Measurements from ENCODE around the gene KCNT1.

KCNT1 gene

DNA sequence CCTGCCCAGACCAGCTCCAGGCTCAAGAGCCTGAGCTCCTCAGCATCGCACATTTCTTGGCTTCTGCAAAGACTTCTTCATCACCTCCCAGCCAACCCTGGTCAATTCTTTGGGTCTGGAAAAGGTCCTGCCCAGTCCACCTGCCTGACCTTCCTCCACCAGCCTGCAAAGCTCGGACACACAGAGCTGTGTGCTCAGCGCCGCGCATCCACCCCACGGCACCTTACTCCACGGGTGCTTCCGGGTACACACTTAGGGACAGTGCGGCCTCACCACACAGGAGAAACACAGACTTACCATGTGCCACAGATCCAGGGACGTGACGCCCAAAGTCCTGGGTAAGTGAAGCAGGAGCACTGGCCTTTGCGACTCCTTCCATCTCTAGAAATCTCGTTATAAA is 97.3 kb downstream of the KCNT1 start:
- no peak for DNase-seq (ENCODE audit: low spot score)

DNA sequence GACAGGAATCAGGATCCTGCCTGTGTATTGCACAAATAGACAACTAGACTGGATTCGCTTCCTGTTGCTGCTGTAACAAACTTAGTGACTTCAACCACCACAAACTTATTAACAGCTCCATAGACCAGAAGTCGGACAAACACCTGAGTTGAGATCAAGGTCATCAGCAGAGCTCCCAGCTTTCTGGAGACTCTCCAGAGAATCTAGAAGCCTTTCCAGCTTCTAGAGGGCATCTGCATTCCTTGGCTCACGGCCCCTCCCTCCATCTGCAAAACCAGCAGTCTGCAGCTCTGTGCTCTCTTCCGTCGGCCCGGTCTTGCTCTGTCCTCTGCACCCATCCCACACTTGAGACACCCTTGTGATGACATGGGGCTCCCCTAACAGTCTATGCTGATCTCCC is 99.1 kb downstream of the KCNT1 start:
- no peak for DNase-seq (ENCODE audit: low spot score)

GRCh38 chr9:135802876-135803419 is 101.0 kb downstream of the KCNT1 start:
- DNase-seq (ENCODE audit: low spot score), result no peak

DNA sequence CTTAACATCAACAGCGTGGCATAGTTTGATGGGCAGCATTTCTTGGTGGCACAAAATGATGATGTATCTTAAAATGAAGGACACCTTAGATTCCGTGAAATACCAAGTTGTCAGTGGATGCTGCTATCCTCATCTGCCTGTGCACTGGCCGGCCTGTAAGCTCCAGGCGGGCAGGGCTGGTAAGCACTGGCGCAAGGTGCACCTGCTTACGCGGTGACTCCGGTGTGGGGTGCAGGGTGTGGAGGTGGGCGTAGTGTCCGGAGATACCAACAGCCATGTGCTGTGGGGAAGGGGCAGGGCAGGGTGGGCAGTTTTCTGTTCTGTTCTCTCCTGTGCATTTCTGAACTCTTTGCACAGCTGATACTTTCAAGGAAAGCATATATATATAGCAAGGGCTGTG is 101.5 kb downstream of the KCNT1 start:
- DNase-seq (ENCODE audit: low spot score), result no peak

DNA sequence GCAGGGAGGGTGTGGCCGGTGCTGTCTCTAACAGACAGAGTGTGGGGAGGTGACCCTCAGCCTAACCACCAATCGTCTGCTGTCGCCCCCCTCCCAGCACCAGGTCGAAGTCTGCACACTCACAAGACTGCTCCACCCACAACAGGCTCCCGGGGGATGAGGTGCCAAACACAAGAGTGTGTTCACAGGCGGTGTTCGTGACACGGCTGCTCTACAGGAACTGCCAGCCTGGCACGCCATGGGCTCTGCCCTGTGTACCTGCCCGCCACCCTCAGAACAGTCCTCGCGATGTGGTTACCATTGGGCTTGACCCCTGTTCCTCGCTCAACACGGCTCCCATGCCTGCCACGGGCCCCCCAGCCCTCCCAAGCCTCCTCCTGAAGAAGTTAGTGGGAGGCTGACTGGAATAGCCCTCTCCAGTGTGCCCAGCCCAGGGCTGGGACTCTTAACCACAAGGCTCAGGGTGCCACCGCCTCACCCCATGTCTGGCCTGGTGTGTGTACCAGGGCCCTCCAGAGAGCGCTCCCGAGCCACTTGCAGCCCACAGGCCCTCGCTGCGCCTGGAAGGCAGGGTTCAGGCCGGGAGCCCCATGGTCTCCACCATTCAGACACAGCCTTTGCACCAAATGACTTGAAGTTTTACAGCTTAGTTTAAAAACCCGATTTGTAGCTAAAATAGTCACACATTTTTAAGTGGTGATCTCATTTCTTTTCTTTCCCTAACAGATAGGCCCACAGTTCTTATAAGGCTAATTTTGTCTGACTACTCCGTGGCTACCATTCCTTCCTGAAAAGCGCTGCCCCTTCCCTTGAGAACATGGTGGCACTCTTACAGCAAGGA is 102.8 kb downstream of the KCNT1 start:
- DNase-seq (ENCODE audit: low spot score), result no peak

DNA sequence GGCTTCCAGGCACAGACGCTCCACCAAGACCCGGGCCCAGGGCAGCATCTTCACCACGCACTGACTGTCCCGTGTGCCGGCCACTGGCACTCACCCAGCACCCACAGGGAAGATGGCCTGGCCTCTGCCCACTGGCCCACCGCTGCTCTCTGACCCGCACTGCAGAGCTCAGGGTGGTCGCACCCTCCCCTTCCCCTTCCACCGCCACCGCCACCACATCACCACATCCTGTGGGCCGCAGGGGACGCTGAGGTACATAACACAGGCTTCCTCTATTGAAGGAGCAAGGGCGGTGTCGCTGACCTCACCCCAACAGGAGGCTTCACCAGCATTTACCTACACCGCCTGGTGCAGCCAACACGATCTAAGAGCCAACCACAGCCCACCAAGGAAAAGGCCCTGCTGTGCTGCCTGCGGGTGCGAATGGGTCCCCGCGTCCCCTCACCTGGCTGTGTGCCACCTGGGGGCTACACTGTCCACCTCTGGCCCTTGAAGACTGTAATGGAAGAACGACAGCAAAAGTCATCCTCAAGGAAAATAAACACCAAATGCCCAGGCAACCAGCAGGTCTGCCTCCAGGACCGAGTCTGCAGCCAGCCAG is 103.5 kb downstream of the KCNT1 start:
- DNase-seq (ENCODE audit: low spot score), result no peak

DNA sequence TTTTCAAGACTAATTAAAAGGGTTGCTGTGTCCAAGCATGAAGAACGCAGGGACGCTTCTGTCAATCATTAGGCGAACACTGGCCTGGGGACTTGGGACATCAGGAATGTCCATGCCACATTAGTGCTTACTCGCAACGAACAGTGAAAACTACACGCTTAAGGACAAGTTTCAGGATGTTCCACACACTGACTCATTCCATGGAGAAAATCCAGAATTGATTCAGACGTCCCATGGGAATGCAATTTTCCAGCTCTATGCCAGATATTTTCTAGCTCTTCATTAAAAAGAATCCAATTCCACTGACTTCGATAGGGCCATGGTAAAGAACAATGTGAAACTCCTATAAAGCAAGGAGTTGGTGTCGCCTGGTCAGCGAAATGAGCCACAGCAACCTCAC is 107.2 kb downstream of the KCNT1 start:
- no peak for DNase-seq (ENCODE audit: low spot score)

- DNase-seq (ENCODE audit: low spot score), result no peak
Measured at GRCh38 chr9:135810806-135811575, 109.0 kb downstream of the KCNT1 start.

DNA sequence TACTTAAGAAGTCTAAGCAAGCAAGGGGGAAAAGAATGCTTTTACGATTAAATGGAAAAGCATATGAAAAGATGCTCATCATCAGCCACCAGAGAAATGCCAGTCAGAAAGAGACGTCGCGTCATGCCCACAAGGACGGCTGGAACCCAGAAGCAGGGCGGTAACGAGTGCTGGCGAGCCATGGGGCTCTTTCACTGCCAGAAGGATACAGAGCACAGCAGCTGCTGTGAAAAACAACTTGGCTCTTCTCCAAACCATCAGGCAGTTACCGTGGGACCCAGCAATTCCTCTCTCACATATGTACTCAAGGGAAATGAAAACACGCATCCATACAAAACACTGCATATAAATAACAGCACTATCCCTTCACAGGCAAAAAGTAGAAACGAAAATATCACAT is 109.8 kb downstream of the KCNT1 start:
- DNase-seq (ENCODE audit: low spot score), result no peak

DNA sequence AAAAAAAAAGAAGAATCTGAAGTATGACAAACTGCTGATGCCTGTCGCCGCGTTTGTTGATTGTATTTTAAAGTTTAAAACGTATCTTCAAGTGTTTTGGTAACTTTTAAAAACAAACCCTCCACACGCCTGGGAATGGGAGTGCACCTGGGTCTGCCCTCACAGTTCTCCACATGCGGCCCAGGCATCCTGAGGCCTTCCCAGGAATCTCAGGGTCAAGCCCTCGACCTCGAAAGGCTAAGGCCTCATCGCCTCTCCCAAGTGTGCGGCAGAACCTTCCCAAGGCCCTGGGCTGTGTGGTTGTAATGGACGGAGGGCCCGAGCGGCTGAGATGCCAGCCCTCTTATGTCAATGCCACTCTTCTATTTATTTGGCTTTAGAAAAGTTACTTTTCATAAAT is 111.0 kb downstream of the KCNT1 start:
- DNase-seq (ENCODE audit: low spot score), result no peak

- DNase-seq (ENCODE audit: low spot score), result no peak
Measured at GRCh38 chr9:135813671-135814290, 111.8 kb downstream of the KCNT1 start.

DNA sequence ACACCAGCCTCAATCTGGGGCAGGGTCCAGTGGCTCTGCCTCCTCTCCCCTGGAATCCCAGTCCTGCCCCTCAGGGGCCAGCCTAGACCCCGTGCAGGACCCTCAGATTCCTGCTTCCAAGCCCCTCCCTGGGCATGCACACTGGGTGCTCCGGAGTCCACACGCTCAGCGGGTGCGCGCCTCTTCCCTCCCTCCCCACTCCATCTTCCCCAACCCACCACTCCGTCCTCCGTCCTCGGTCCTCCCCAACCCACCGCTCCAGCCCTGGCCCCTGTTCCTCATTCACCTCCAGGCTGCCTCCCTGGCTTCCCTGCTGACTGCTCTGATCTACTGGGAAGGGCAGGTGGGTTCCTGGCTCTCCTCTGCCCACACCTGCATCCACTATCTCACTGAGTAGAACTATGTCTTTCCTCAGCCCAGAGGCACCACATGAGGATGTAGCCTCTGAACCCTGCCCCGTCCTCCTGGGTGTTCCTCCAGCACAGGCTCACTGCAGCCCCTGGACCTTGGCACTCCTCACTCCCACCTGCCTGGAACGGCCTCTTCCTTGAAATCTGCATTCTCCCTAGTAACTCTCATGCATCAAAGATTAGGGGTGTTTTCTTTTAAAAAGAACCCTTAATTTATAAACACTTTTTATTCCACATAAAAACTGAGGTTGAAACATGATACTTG is 112.6 kb downstream of the KCNT1 start:
- DNase-seq (ENCODE audit: low spot score), result no peak

DNA sequence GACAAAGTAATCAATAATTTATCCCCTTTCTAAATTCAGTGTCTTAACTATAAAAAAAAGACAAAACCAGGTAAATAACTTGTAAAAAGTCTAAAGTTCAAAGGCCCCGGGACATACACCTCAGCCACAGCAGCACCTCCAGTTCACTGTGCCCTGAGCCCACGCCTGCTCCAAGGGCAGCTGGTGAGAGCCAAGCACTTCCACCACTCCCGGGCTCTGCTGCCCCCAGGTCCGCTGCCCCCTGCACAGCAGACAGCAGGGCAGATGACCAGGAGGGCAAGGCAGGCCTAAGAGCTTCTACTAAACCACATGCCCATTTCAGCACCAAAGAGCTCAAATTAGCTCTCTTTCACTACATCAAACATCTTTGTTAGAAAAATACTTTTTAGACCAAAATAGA is 113.4 kb downstream of the KCNT1 start:
- no peak for DNase-seq (ENCODE audit: low spot score)

DNA sequence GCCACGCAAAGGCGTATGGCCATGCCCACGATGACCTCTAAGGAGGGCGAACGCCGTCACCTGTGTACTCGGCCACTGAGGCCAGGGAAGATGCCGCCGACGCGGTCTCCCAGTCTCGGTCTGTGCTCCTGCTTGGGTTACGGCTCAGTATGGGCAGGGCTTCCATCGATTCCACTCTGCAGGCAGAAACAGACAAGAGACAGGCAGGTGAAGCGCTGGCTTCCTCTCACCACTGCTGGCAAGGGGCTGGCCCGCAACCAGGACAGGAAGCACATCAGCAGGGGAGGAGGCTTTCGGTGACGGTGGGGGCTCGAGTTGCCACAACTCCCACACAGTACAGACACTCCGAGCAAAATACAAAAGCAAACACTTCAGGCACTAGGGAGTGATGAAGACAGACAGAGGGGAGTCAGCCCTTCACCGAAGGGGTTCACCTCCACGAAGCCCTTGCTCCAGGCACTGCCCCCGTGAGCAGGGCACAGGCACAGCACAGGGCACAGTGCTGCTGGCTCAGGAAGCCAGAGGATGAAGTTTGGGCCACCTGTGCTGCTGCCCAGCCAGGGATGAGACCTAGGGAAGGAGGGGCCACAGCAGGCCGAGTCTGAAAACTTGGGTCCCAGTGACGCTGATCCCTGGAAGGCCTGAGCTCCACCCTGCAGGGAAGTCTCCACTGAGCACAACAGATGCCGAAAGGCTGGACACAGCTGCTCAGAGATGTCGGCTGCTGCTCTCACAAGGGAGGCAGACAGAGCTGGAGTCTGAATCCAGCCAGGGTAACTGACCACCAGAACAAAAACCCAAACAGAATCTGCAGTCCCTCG is 114.1 kb downstream of the KCNT1 start:
- no peak for DNase-seq (ENCODE audit: low spot score)

- no peak for DNase-seq (ENCODE audit: low spot score)
Measured at GRCh38 chr9:135816651-135816970, 114.6 kb downstream of the KCNT1 start.

DNA sequence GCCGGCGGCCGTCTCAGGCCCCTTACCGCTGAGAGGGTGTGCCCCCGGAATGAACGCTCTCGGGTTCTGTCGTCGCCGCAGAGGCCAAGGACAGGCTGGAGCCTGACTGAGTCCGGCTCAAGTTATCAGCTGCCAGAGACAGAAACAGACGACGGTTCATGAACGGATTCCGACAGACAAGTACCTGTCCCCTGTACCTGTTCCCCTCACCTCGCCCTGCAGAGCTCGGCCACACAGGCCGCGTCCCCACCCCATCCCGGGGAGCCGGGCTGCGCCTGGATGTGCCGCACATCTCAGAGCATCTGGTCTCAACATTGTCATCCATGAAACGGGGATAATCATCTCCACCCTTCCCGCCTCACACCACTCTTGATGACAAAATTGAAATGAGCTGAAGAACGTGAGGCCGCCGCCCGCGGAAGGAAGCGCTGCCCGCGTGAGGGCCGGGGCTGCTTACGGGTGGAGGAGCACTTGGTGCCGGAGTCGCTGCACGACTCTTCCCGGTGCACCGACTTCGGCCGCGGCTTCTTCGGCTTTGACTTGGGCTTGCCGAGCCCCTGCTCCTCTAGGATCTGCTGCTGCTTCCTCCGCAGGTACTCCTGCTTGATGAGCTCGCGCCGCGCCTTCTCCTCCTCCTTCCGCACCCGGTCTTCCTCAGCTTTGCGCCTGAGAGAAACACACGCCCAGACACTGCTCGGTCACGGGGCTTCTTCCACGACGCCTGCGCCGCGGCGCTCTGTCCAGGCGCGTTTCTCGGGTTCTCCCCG is 116.1 kb downstream of the KCNT1 start:
- DNase-seq (ENCODE audit: low spot score), result no peak

DNA sequence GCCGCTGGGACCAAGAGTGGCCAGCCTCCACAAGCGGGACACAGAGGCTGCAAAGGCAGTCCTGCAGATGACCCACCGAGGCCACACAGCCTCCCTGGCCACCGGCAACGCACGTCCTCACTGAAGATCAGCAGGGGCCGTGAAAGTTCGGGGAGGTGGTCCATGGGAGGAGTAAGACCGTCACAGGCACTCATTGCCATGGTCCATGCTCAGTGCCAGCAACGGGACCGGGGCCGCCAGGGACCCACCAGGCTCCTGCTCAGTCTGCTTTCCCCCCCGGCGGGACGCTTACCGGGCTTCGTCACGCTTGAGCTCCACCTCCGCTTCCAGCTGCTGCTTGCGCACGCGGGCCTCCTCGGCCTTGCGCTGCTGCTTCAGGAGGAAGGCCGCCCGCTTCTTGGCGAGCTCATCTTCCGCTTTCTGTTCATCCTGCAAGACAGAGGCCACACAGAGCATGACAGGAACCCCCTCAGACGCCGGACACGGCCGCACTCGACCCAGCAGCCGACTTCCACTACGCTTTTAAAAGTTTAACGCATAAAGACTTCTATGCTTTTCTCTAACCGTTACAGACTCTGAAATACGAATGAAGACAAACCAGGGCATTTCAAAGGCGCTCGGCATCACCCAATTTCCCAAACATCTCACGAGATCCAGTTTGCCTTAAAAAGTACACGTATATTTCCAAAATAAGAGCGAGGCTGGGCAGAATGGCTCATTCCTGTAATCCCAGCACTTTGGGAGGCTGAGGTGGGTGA is 116.9 kb downstream of the KCNT1 start:
- DNase-seq (ENCODE audit: low spot score), result no peak

DNA sequence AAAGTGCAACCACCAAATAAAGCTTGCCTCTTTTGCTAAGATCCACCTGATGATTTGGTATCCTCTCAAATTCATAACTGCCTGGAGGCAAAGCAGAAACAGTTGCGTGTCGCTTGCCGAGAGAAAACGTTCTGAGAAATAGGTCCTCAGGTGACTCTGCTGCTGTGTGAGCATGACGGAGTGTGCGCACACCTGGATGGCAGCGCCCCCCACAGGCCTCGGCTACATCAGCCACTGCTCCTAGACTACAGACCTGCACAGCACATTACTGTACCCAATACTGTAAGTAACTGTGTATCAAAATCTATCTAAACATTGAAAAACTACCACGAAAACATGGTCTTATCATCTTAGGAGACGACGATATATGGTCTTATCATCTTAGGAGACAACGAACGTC is 117.9 kb downstream of the KCNT1 start:
- no peak for DNase-seq (ENCODE audit: low spot score)

GRCh38 chr9:135820661-135821060 is 118.7 kb downstream of the KCNT1 start:
- no peak for DNase-seq (ENCODE audit: low spot score)

- DNase-seq (ENCODE audit: low spot score), result no peak
Measured at GRCh38 chr9:135821116-135821515, 119.1 kb downstream of the KCNT1 start.

Data from activated CD4-positive, alpha-beta T cell treated with anti-CD3 and anti-CD28 coated beads, Interleukin-2, Interleukin-4, amounts not matched to agents 100 ng/mL and 50 ng/mL, durations not matched to agents 16 hours and 8 hours (primary cell).